Activated naive CD8-positive, alpha-beta T cell treated with anti-CD3 and anti-CD28 coated beads, Interleukin-2, amount 10 ng/mL, durations not matched to agents 7 days and 5 days (primary cell): ENCODE measurements around the gene POU6F2. TPM values are rescaled to one million over a fixed set of nuclear protein-coding genes. Genes with fewer than 3 reads are reported as not detected.

Source experiments
- ATAC-seq: fragments of 150-1000 bp; cut with Tn5 transposase; one replicate; pipeline ENCODE4 v1.10.0; 2021; ENCODE audit warnings: low read depth, moderate library complexity
- POLR2A ChIA-PET: fragments of 350-600 bp; sonication (Branson Sonifier 250); formaldehyde crosslinking; loops from one replicate; lab custom pipeline; 2021; ENCODE audit warnings: antibody characterized with exemption; lab: Charles Lee
- DNase-seq: peaks from one replicate; pipeline ENCODE4 v3.0.0; 2021
- H3K27ac Mint-ChIP-seq: one replicate; pipeline ENCODE4 v1.8.0; 2022; ENCODE audit warnings: mild to moderate bottlenecking, mixed read lengths
- H3K27me3 Mint-ChIP-seq: one replicate; pipeline ENCODE4 v1.8.0; 2022; ENCODE audit warnings: mild to moderate bottlenecking, moderate library complexity, mixed read lengths
- H3K36me3 Mint-ChIP-seq: one replicate; pipeline ENCODE4 v1.8.0; 2021; ENCODE audit warnings: mild to moderate bottlenecking, mixed read lengths
- H3K4me1 Mint-ChIP-seq: one replicate; pipeline ENCODE4 v1.8.0; 2021; ENCODE audit warnings: mixed read lengths
- H3K4me3 Mint-ChIP-seq: one replicate; pipeline ENCODE4 v1.8.0; 2022; ENCODE audit warnings: mild to moderate bottlenecking, moderate library complexity, mixed read lengths
- H3K9me3 Mint-ChIP-seq: one replicate; pipeline ENCODE4 v1.8.0; 2021; ENCODE audit warnings: mixed read lengths
- total RNA-seq, 2 experiments: library from RNA; stranded (reverse); gene quantifications; one replicate each; pipeline ENCODE4 v1.2.3, GENCODE V29; 2021

Gene POU6F2
- total RNA-seq, 2 experiments from 2014 or later: 0.19 to 0.20 TPM

DNA sequence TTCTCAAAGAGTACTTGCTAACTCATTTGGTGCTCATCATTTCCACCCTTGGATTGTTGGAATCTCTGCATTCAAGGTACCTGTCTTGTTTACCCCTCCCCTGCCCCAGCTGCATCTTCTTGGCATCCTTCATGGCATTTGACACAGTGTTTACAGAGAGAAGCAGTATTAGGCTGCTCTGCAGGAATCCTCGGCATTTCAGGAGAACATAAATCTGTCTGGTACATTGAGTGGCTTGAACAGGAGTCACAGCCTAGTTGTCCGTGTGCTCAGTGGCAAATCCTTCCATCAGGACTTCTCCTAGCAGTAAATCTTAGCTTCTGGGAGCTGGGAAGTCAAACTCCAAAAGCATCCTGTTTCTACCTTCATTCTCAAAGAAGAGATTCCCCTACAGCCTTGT, 451.7 kb downstream of the POU6F2 start:
- Mint-ChIP-seq H3K4me3 (no peak overlapping the region), H3K36me3 (no peaks in the 10 kb centered on the region), H3K9me3 (peaks cover 1% of the 10 kb centered on the region), H3K27me3 (peaks cover 11% of the 10 kb centered on the region), H3K27ac (no peak overlapping the region), H3K4me1 (no peaks in the 10 kb centered on the region)
- POLR2A ChIA-PET: no interaction called here
- DNase-seq (no peak), ATAC-seq (no peak)

DNA sequence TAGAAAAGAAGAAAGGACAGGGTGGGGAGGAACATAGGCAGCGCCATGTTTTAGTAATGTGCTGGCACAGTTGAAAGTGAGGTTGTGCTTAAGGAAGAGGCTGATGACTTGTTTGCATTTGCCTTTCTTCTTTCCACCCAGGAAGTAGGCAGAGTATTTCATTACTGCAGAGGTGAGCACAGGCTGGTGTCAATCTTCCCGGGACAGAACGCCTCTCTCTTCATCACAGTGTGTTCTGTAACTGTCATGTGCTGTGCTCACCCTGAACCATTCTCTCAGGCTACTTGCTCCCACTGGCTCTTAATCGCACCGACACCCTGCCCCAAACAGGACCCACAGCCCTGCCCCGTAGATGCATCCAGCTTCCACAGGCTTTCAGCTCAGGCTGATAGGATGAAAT, 452.7 kb downstream of the POU6F2 start:
- ATAC-seq: no peak
- no peak overlapping the region for H3K4me3 Mint-ChIP-seq
- peaks cover 11% of the 10 kb centered on the region for H3K27me3 Mint-ChIP-seq
- H3K36me3 Mint-ChIP-seq: no peaks in the 10 kb centered on the region
- DNase-seq: no peak
- POLR2A ChIA-PET: no interaction called here
- H3K9me3 Mint-ChIP-seq: peaks cover 1% of the 10 kb centered on the region
- no peaks in the 10 kb centered on the region for H3K4me1 Mint-ChIP-seq
- no peak overlapping the region for H3K27ac Mint-ChIP-seq

GRCh38 chr7:39430909-39431641, 453.4 kb downstream of the POU6F2 start:
- no peaks in the 10 kb centered on the region for H3K36me3 Mint-ChIP-seq
- no peak overlapping the region for H3K27ac Mint-ChIP-seq
- peaks cover 13% of the 10 kb centered on the region for H3K27me3 Mint-ChIP-seq
- no peaks in the 10 kb centered on the region for H3K4me1 Mint-ChIP-seq
- POLR2A ChIA-PET: no interaction called here
- no peak for DNase-seq
- no peak overlapping the region for H3K4me3 Mint-ChIP-seq
- ATAC-seq: no peak
- H3K9me3 Mint-ChIP-seq: peaks cover 1% of the 10 kb centered on the region

- ATAC-seq: no peak
- H3K36me3 Mint-ChIP-seq: no peaks in the 10 kb centered on the region
Observed at GRCh38 chr7:39432368-39432767, 454.7 kb downstream of the POU6F2 start.

GRCh38 chr7:39432807-39433416, 455.2 kb downstream of the POU6F2 start:
- peaks cover 19% of the 10 kb centered on the region for H3K27me3 Mint-ChIP-seq
- no peaks in the 10 kb centered on the region for H3K4me1 Mint-ChIP-seq
- POLR2A ChIA-PET: no interaction called here
- DNase-seq (no peak), ATAC-seq (no peak)
- no peaks in the 10 kb centered on the region for H3K36me3 Mint-ChIP-seq
- H3K27ac Mint-ChIP-seq: no peak overlapping the region
- no peak overlapping the region for H3K4me3 Mint-ChIP-seq
- peaks cover 2% of the 10 kb centered on the region for H3K9me3 Mint-ChIP-seq

More at GRCh38 chr7:39432368-39432767, 454.7 kb downstream of the POU6F2 start:
- H3K9me3 Mint-ChIP-seq: peaks cover 1% of the 10 kb centered on the region
- POLR2A ChIA-PET: no interaction called here
- DNase-seq: no peak
- H3K4me3 Mint-ChIP-seq: no peak overlapping the region
- no peak overlapping the region for H3K27ac Mint-ChIP-seq
- peaks cover 18% of the 10 kb centered on the region for H3K27me3 Mint-ChIP-seq
- no peaks in the 10 kb centered on the region for H3K4me1 Mint-ChIP-seq

- DNase-seq: no peak
- no peaks in the 10 kb centered on the region for H3K4me1 Mint-ChIP-seq
- H3K9me3 Mint-ChIP-seq: peaks cover 1% of the 10 kb centered on the region
- H3K36me3 Mint-ChIP-seq: no peaks in the 10 kb centered on the region
- H3K27ac Mint-ChIP-seq: no peak overlapping the region
- no peak overlapping the region for H3K4me3 Mint-ChIP-seq
- POLR2A ChIA-PET: no interaction called here
- ATAC-seq: no peak
- H3K27me3 Mint-ChIP-seq: peaks cover 19% of the 10 kb centered on the region
Observed at GRCh38 chr7:39433550-39433949, 455.8 kb downstream of the POU6F2 start.

- Mint-ChIP-seq H3K9me3 (peaks cover 1% of the 10 kb centered on the region), H3K4me3 (no peak overlapping the region), H3K4me1 (no peaks in the 10 kb centered on the region), H3K27ac (no peak overlapping the region), H3K36me3 (no peaks in the 10 kb centered on the region), H3K27me3 (peaks cover 19% of the 10 kb centered on the region)
- POLR2A ChIA-PET: no interaction called here
- DNase-seq (no peak), ATAC-seq (no peak)
Observed at GRCh38 chr7:39434012-39434411, 456.3 kb downstream of the POU6F2 start.

DNA sequence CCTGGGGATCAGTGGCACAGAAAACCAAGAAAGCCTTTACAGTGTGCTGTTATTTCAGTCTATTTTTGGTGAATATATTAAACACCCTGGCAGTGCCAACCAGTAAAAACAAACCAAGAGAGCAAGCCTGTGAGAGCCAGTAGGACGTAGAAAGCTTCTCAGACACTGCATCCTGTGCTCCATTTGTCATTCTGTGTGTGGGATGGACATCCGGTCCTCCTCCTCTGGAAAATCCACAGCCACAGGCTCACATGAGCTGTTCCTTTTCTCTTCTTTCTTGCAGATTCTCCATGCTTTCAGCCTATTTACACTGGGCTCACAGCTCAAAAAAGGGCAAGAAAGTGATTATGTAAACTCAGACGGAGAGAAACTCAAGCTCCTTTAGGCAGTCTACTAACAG, 468.8 kb downstream of the POU6F2 start:
- H3K36me3 Mint-ChIP-seq: no peaks in the 10 kb centered on the region
- H3K27me3 Mint-ChIP-seq: peaks cover 31% of the 10 kb centered on the region
- POLR2A ChIA-PET: no interaction called here
- no peaks in the 10 kb centered on the region for H3K9me3 Mint-ChIP-seq
- no peak overlapping the region for H3K4me3 Mint-ChIP-seq
- no peak overlapping the region for H3K27ac Mint-ChIP-seq
- DNase-seq (no peak), ATAC-seq (no peak)
- H3K4me1 Mint-ChIP-seq: no peaks in the 10 kb centered on the region

- DNase-seq (no peak), ATAC-seq (no peak)
- no peaks in the 10 kb centered on the region for H3K4me1 Mint-ChIP-seq
- no peak overlapping the region for H3K27ac Mint-ChIP-seq
- POLR2A ChIA-PET: no interaction called here
- H3K4me3 Mint-ChIP-seq: no peak overlapping the region
- H3K9me3 Mint-ChIP-seq: no peaks in the 10 kb centered on the region
- H3K36me3 Mint-ChIP-seq: no peaks in the 10 kb centered on the region
- peaks cover 16% of the 10 kb centered on the region for H3K27me3 Mint-ChIP-seq
Observed at GRCh38 chr7:39451901-39452300, 474.2 kb downstream of the POU6F2 start.

- no peak overlapping the region for H3K27ac Mint-ChIP-seq
- no peak overlapping the region for H3K4me3 Mint-ChIP-seq
- H3K4me1 Mint-ChIP-seq: no peaks in the 10 kb centered on the region
- H3K27me3 Mint-ChIP-seq: peaks cover 14% of the 10 kb centered on the region
- H3K9me3 Mint-ChIP-seq: no peaks in the 10 kb centered on the region
- peak; percentile 92 for ATAC-seq
- H3K36me3 Mint-ChIP-seq: no peaks in the 10 kb centered on the region
- POLR2A ChIA-PET: interaction anchor here (0.5 kb wide), 1 partner anchor 248 kb away, joined by 3 read pairs; no protein-coding TSS in a partner anchor
- peak; percentile 35 for DNase-seq
Observed at GRCh38 chr7:39453743-39454355, 476.1 kb downstream of the POU6F2 start.

DNA sequence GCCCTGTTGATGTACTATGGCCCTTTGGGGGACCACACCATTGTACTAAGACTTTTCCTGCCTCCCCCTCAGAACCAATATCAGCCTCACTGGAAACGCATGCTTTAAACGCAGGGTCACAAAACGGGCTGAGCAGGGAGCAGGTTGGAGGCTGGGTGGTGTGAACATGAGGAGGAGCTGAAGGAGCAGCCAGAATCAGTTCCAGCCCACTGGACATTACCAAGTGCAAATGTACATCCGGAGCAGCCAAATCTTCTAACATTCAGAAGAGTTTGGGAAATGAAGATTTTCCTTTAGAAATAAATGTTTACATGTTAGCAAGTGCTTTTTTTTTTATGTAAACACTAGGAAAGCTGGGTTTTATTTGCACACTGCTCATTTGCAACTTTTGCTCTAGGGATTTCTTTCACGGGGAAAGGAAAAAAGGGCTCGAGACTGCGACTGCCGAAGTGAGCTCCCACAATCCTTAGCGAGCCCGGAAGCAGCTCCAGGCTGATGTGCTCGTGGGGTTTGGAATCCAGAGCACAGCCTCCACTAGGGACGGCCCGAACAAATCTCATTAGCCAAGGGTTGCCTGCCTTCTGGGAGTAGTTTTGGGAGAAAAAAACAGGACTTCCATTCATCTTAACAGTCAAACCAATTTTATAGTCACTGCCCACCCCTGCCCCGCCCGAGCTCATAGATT, 480.5 kb downstream of the POU6F2 start:
- no peaks in the 10 kb centered on the region for H3K36me3 Mint-ChIP-seq
- POLR2A ChIA-PET: no interaction called here
- H3K4me3 Mint-ChIP-seq: no peak overlapping the region

DNA sequence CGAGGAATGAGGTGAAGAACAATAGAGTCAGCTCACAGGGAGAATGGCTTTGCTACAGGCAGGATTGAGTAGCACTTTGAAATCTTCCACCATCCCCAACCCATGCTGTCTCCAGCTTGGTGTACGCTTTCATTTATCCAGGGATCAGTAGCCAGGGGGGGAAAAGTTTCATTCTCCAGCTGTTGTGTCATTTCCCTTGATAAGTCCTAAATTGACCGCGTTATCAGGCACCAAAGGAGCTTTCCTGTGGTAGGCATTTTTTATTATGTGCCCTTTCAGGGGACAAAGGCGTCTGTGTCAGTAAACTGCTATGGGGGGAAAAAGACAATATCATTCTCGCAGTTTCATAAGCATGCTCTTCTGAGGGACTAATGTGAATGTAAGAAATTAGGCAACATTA, 481.9 kb downstream of the POU6F2 start:
- Mint-ChIP-seq H3K9me3 (no peaks in the 10 kb centered on the region), H3K4me3 (no peak overlapping the region), H3K27ac (no peak overlapping the region), H3K4me1 (no peaks in the 10 kb centered on the region), H3K36me3 (no peaks in the 10 kb centered on the region), H3K27me3 (peaks cover 24% of the 10 kb centered on the region)
- POLR2A ChIA-PET: no interaction called here
- DNase-seq (no peak), ATAC-seq (no peak)

More for the DNA sequence above, 480.5 kb downstream of the POU6F2 start:
- no peak for DNase-seq
- no peaks in the 10 kb centered on the region for H3K4me1 Mint-ChIP-seq
- no peak for ATAC-seq
- H3K9me3 Mint-ChIP-seq: no peaks in the 10 kb centered on the region
- H3K27me3 Mint-ChIP-seq: peaks cover 27% of the 10 kb centered on the region
- no peak overlapping the region for H3K27ac Mint-ChIP-seq

- ATAC-seq (no peak), DNase-seq (no peak)
- Mint-ChIP-seq H3K9me3 (no peaks in the 10 kb centered on the region), H3K4me3 (no peak overlapping the region), H3K4me1 (peaks cover 3% of the 10 kb centered on the region), H3K27me3 (peaks cover 23% of the 10 kb centered on the region), H3K27ac (no peak overlapping the region), H3K36me3 (no peaks in the 10 kb centered on the region)
- POLR2A ChIA-PET: no interaction called here
Observed at GRCh38 chr7:39460486-39460885, 482.8 kb downstream of the POU6F2 start.
